ENCODE data around the gene TOM1L1.

The TOM1L1 gene

GRCh38 chr17:54863176-54863575, 37.5 kb upstream of the TOM1L1 start:
- H3K4me3 ChIP-seq (ENCODE audit: low read length), result no peak overlapping the region
- H3K9ac ChIP-seq (ENCODE audit: low read length), result no peak overlapping the region
- no peaks in the 10 kb centered on the region for H3K4me1 ChIP-seq (ENCODE audit: low read length)
- H2AFZ ChIP-seq (ENCODE audit: low read depth, low read length), result no peak overlapping the region
- no peaks in the 10 kb centered on the region for H4K20me1 ChIP-seq (ENCODE audit: insufficient read depth, low read length)
- H3K4me2 ChIP-seq (ENCODE audit: low read length), result no peak overlapping the region
- no peaks in the 10 kb centered on the region for H3K79me2 ChIP-seq (ENCODE audit: low read length)
- no peaks in the 10 kb centered on the region for H3K27me3 ChIP-seq (ENCODE audit: low read depth, low read length)
- H3K36me3 ChIP-seq (replicated peaks; ENCODE audit: low read depth, low read length), result no peaks in the 10 kb centered on the region
- no peaks in the 10 kb centered on the region for H3K9me3 ChIP-seq (ENCODE audit: insufficient read depth, low read length)
- H3K27ac ChIP-seq (ENCODE audit: low read length), result no peak overlapping the region
- TF ChIP-seq EZH2phosphoT487 (IDR thresholded peaks at IDR 0.05; ENCODE audit: low read depth), result no peak
- no peak for TF ChIP-seq CTCF (IDR thresholded peaks at IDR 0.05; ENCODE audit: low read depth, low read length)

GRCh38 chr17:54864070-54864469, 36.6 kb upstream of the TOM1L1 start:
- no peaks in the 10 kb centered on the region for H3K4me1 ChIP-seq (ENCODE audit: low read length)
- H3K79me2 ChIP-seq (ENCODE audit: low read length), result no peaks in the 10 kb centered on the region
- no peak overlapping the region for H3K27ac ChIP-seq (ENCODE audit: low read length)
- H2AFZ ChIP-seq (ENCODE audit: low read depth, low read length), result no peak overlapping the region
- no peak overlapping the region for H3K4me3 ChIP-seq (ENCODE audit: low read length)
- H3K9me3 ChIP-seq (ENCODE audit: insufficient read depth, low read length), result no peaks in the 10 kb centered on the region
- H4K20me1 ChIP-seq (ENCODE audit: insufficient read depth, low read length), result no peaks in the 10 kb centered on the region
- no peak overlapping the region for H3K4me2 ChIP-seq (ENCODE audit: low read length)
- no peak overlapping the region for H3K9ac ChIP-seq (ENCODE audit: low read length)
- no peaks in the 10 kb centered on the region for H3K27me3 ChIP-seq (ENCODE audit: low read depth, low read length)
- no peaks in the 10 kb centered on the region for H3K36me3 ChIP-seq (replicated peaks; ENCODE audit: low read depth, low read length)
- TF ChIP-seq CTCF (IDR thresholded peaks at IDR 0.05; ENCODE audit: low read depth, low read length) (no peak), EZH2phosphoT487 (IDR thresholded peaks at IDR 0.05; ENCODE audit: low read depth) (no peak)

GRCh38 chr17:54864636-54865356, 35.9 kb upstream of the TOM1L1 start:
- H3K4me1 ChIP-seq (ENCODE audit: low read length), result no peaks in the 10 kb centered on the region
- no peaks in the 10 kb centered on the region for H3K27me3 ChIP-seq (ENCODE audit: low read depth, low read length)
- H3K4me2 ChIP-seq (ENCODE audit: low read length), result no peak overlapping the region
- no peaks in the 10 kb centered on the region for H3K79me2 ChIP-seq (ENCODE audit: low read length)
- no peak overlapping the region for H3K27ac ChIP-seq (ENCODE audit: low read length)
- H3K36me3 ChIP-seq (replicated peaks; ENCODE audit: low read depth, low read length), result no peaks in the 10 kb centered on the region
- no peak overlapping the region for H3K9ac ChIP-seq (ENCODE audit: low read length)
- H3K9me3 ChIP-seq (ENCODE audit: insufficient read depth, low read length), result no peaks in the 10 kb centered on the region
- no peak overlapping the region for H2AFZ ChIP-seq (ENCODE audit: low read depth, low read length)
- no peaks in the 10 kb centered on the region for H4K20me1 ChIP-seq (ENCODE audit: insufficient read depth, low read length)
- TF ChIP-seq CTCF (IDR thresholded peaks at IDR 0.05; ENCODE audit: low read depth, low read length) (no peak), EZH2phosphoT487 (IDR thresholded peaks at IDR 0.05; ENCODE audit: low read depth) (no peak)
- no peak overlapping the region for H3K4me3 ChIP-seq (ENCODE audit: low read length)

GRCh38 chr17:54867634-54868033, 33.0 kb upstream of the TOM1L1 start:
- Histone ChIP-seq H2AFZ (ENCODE audit: low read depth, low read length) (no peak overlapping the region), H3K4me1 (ENCODE audit: low read length) (no peaks in the 10 kb centered on the region), H3K4me2 (ENCODE audit: low read length) (no peak overlapping the region), H3K27ac (ENCODE audit: low read length) (no peak overlapping the region), H3K79me2 (ENCODE audit: low read length) (no peaks in the 10 kb centered on the region), H3K4me3 (ENCODE audit: low read length) (no peak overlapping the region), H3K27me3 (ENCODE audit: low read depth, low read length) (no peaks in the 10 kb centered on the region), H4K20me1 (ENCODE audit: insufficient read depth, low read length) (no peaks in the 10 kb centered on the region), H3K9me3 (ENCODE audit: insufficient read depth, low read length) (no peaks in the 10 kb centered on the region), H3K36me3 (replicated peaks; ENCODE audit: low read depth, low read length) (no peaks in the 10 kb centered on the region), H3K9ac (ENCODE audit: low read length) (no peak overlapping the region)
- TF ChIP-seq EZH2phosphoT487 (IDR thresholded peaks at IDR 0.05; ENCODE audit: low read depth), result no peak
- no peak for TF ChIP-seq CTCF (IDR thresholded peaks at IDR 0.05; ENCODE audit: low read depth, low read length)
